ENCODE measurements around the gene CEP295NL. TPM values are rescaled to one million over a fixed set of nuclear protein-coding genes. Genes with fewer than 3 reads are reported as not detected.
A peak's percentile ranks its signal among the peaks of the same experiment; 100 is the strongest.

CEP295NL gene
- total RNA-seq, 1 donor from 2014 or later = 7.9 TPM

DNA sequence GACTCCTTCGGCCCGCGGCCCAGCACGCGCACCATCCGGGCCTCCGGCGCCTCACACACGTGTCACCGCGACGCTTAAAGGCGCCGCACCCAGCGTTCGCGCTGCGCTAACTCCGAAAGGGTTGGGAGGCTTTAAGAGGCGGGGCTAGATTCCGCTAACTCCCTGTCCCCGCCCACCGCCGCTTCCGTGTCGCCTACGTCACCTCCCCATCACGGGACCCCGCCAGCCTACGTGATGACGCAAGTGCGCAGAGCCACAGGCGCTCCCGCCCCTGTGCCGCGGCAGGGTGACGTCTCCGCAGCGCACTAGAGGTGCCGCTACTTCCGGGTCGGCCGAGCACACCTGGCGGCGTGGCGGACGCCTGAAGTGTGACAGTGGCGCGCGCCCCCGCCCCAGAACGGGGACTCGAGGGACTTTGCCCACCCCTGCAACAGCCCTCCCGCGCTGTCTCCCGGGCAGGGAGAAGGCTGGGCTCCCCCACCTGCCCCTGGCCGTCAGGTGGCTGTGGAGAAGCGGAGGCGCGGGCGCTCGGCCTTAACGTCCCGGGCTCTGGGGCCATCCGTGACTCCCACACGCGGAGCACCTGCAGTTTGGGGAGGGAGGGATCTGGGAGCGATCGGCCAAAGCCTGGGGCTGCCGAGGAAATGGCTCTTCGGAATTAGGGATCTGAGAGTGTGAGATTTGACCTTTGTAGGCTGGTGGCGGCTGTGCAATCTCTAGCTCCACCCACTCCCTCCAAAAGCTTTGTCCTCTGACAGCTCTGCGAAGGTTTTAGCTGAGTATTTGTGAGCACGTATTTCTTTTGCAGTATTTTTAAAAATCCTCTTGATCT is 62.0 kb downstream of the CEP295NL start, which contains the start of gene USP36:
Gene USP36, minus strand, starts transcription at position 35 of the 832 bp plus-strand sequence. CDS start 4,451 bp downstream, outside the sequence.
- Histone ChIP-seq H3K36me3 (peaks cover 0 to 19% of the 10 kb centered on the region in 2 donors), H3K27me3 (no peaks in the 10 kb centered on the region), H3K9me3 (no peaks in the 10 kb centered on the region), H3K4me1 (peaks cover 29% of the 10 kb centered on the region), H3K4me3 (peak within 1 kb of the TSS; percentile 81 to 84), H3K27ac (peak within 1 kb of the TSS; percentile 94)
- peak; percentile 98 to 99 for DNase-seq (ENCODE audit: extremely low spot score in 2 of 2)
- intact Hi-C loops (cut with DNase I) = no loop called here
- TF ChIP-seq, protein P1, sequence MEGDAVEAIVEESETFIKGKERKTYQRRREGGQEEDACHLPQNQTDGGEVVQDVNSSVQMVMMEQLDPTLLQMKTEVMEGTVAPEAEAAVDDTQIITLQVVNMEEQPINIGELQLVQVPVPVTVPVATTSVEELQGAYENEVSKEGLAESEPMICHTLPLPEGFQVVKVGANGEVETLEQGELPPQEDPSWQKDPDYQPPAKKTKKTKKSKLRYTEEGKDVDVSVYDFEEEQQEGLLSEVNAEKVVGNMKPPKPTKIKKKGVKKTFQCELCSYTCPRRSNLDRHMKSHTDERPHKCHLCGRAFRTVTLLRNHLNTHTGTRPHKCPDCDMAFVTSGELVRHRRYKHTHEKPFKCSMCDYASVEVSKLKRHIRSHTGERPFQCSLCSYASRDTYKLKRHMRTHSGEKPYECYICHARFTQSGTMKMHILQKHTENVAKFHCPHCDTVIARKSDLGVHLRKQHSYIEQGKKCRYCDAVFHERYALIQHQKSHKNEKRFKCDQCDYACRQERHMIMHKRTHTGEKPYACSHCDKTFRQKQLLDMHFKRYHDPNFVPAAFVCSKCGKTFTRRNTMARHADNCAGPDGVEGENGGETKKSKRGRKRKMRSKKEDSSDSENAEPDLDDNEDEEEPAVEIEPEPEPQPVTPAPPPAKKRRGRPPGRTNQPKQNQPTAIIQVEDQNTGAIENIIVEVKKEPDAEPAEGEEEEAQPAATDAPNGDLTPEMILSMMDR (IDR thresholded peaks at IDR 0.05) = peak in 2 of 3 experiments; percentile 9 to 10
- TF ChIP-seq POLR2AphosphoS5 (IDR thresholded peaks at IDR 0.05; ENCODE audit: insufficient read depth in 1 of 2, low read depth in 1 of 2) (peak; percentile 97 to 100), POLR2A (IDR thresholded peaks at IDR 0.05) (peak in 1 of 2 donors; percentile 86)

Other genes with a start within 250 kb of the CEP295NL start
- gene CYTH1, start 120.9 kb downstream of the CEP295NL start, total RNA-seq = 62.9 TPM
- gene USP36, start 62.4 kb downstream of the CEP295NL start, total RNA-seq = 71.2 TPM
- gene TIMP2, start 22.2 kb upstream of the CEP295NL start, total RNA-seq = 181 TPM
- 488 TPM for gene LGALS3BP, start 76.7 kb upstream of the CEP295NL start, total RNA-seq
- 23.1 TPM for gene CANT1, start 106.6 kb upstream of the CEP295NL start, total RNA-seq
- 30.7 TPM for gene C1QTNF1, start 121.0 kb upstream of the CEP295NL start, total RNA-seq
- gene ENGASE, start 171.6 kb upstream of the CEP295NL start, total RNA-seq = 13.8 TPM

Measured in vagina (tissue), 2 donors.